Stomach (tissue), 4 donors: ENCODE results near the gene FGGY.
A peak's percentile ranks its signal among the peaks of the same experiment; 100 is the strongest.

Experiments
- CTCF ChIP-seq, 7 experiments: fragments of 450-650 bp in 4 of 7; fragments of 200-600 bp in 3 of 7; sonication (generic) in 3 of 7; IDR thresholded peaks; one replicate each; pipeline ENCODE4 v1.5.1; 2016 to 2019; ENCODE audit warnings: antibody characterized with exemption in 7 of 7, control low read depth in 2 of 7, mild to moderate bottlenecking in 1 of 7
- EP300 ChIP-seq: sonication (generic); formaldehyde crosslinking; IDR thresholded peaks from one replicate; pipeline ENCODE4 v1.6.1; 2017; ENCODE audit warnings: antibody characterized with exemption
- POLR2AphosphoS5 ChIP-seq, 3 donors: sonication (generic); formaldehyde crosslinking; IDR thresholded peaks; one replicate each; pipeline ENCODE4 v1.6.1; 2016; ENCODE audit warnings: antibody characterized with exemption in 3 of 3

- TF ChIP-seq CTCF (IDR thresholded peaks at IDR 0.05) (no peak), EP300 (no peak), POLR2AphosphoS5 (IDR thresholded peaks at IDR 0.05) (peak; percentile 13 to 79 (median 25))
Measured at GRCh38 chr1:59730759-59731478, 434.0 kb downstream of the FGGY start.
